Lower leg skin (tissue), 3 donors: ENCODE results near the gene BPHL.

Source experiments
- CTCF ChIP-seq, 3 donors: fragments of 450-650 bp; IDR thresholded peaks; one replicate each; pipeline ENCODE4 v1.5.1; 2016; ENCODE audit warnings: antibody characterized with exemption in 3 of 3, mild to moderate bottlenecking in 3 of 3, moderate library complexity in 2 of 3
- POLR2A ChIP-seq, 2 donors: fragments of 450-650 bp; IDR thresholded peaks; one replicate each; pipeline ENCODE4 v1.6.1; 2016 to 2017; ENCODE audit warnings: antibody characterized with exemption in 2 of 2, mild to moderate bottlenecking in 1 of 2, moderate library complexity in 1 of 2

- TF ChIP-seq POLR2A (IDR thresholded peaks at IDR 0.05): no peak
- TF ChIP-seq CTCF (IDR thresholded peaks at IDR 0.05): no peak
These were observed 33.2 kb downstream of the BPHL start for GRCh38 chr6:3151691-3152090.
